ENCODE measurements around the gene KIRREL3. TPM values are rescaled to one million over a fixed set of nuclear protein-coding genes. Genes with fewer than 3 reads are reported as not detected.

Gene KIRREL3
- polyA plus RNA-seq, 1 of the 3 experiments (the other 2 are of a cell fraction): 3.7 TPM

DNA sequence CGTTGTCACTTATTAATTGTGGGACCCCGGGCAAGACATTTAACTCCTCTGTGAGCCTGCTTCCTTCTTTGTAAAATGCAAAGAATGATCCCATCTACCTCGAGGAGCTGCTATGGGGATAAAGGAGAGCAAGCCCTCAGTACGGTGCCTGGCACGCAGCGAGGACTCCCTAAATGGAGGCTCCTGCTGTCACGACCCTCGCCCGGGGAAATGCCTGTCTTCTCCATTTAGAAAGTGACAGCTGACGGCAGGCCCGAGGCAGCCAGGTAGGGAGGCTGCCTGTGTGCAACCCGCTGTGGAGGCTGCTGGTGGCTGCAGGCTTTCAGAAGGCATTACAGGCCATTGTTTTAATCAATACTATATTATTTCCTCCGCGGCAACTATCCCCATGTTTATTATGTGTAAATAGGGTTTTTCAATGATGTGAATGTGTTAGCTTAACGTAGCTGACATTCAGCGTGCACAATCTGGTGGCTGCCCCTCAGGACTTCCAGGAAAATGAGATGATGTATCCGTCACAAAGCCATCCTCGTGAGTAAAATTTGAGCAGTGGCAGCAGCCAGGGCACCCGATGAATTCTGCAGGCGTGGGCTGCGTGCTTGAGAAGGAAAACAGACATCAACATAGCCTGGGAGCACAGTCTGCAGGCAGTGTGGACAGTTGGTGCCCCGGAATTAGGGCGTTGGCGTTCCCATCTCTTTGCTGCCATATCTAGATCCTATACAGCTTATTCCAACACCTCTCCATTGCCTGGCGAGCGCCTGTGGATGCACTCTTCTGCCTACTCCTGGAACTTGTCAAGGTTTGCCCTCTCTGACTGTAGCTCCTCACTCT is 416.8 kb downstream of the KIRREL3 start:
- Histone ChIP-seq H3K9me2 (no peaks in the 10 kb centered on the region), H3K27ac (ENCODE audit: low read depth in 2 of 2, low read length in 1 of 2) (no peak overlapping the region; a peak in 1 of 4 replicates), H3K79me2 (ENCODE audit: insufficient read depth) (no peaks in the 10 kb centered on the region), H3K9ac (no peak overlapping the region), H3K27me3 (ENCODE audit: insufficient read depth) (no peaks in the 10 kb centered on the region), H3K4me1 (ENCODE audit: control insufficient read depth in 1 of 2, insufficient read depth in 2 of 2, low read depth in 1 of 2, low read length in 1 of 2) (peaks cover 14 to 39% of the 10 kb centered on the region in 2 experiments), H3K36me3 (replicated peaks in 1 of 2; ENCODE audit: control insufficient read depth in 1 of 2, insufficient read depth in 2 of 2, low read length in 1 of 2) (no peaks in the 10 kb centered on the region), H3K4me3 (ENCODE audit: low read depth in 2 of 2, low read length in 1 of 2) (no peak overlapping the region), H2AFZ (ENCODE audit: low read depth) (no peak overlapping the region), H4K20me1 (ENCODE audit: insufficient read depth) (no peaks in the 10 kb centered on the region), H3K4me2 (no peak overlapping the region), H3F3A (replicated peaks; ENCODE audit: insufficient read depth) (peaks cover 13% of the 10 kb centered on the region), H3K9me3 (no peaks in the 10 kb centered on the region)
- 89% methylated on average over 17 of the region's 26 CpGs for WGBS (ENCODE audit: low lambda C conversion rate)
- TF ChIP-seq RXRA (IDR thresholded peaks at IDR 0.05; ENCODE audit: borderline replicate concordance, low read depth): no peak
- no peak for TF ChIP-seq CHD2 (IDR thresholded peaks at IDR 0.05; ENCODE audit: low read length, partially characterized antibody)
- no peak for TF ChIP-seq NFIC (IDR thresholded peaks at IDR 0.05; ENCODE audit: borderline replicate concordance)
- TF ChIP-seq SMC3 (IDR thresholded peaks at IDR 0.05; ENCODE audit: low read depth, low read length): no peak
- no peak for TF ChIP-seq TAF1 (IDR thresholded peaks at IDR 0.05; ENCODE audit: borderline replicate concordance, low read depth, low read length)
- TF ChIP-seq JUND (IDR thresholded peaks at IDR 0.05): no peak
- TF ChIP-seq, protein P1, sequence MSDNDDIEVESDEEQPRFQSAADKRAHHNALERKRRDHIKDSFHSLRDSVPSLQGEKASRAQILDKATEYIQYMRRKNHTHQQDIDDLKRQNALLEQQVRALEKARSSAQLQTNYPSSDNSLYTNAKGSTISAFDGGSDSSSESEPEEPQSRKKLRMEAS (IDR thresholded peaks at IDR 0.05; ENCODE audit: low read depth): no peak
- no peak for TF ChIP-seq SIN3A (IDR thresholded peaks at IDR 0.05; ENCODE audit: borderline replicate concordance, low read depth, low read length)
- no peak for TF ChIP-seq CTCF (IDR thresholded peaks at IDR 0.05)
- TF ChIP-seq FOXM1 (IDR thresholded peaks at IDR 0.05; ENCODE audit: low read depth): no peak
- TF ChIP-seq FOSL2 (IDR thresholded peaks at IDR 0.05; ENCODE audit: borderline replicate concordance, low read depth): no peak
- no peak for TF ChIP-seq GABPA (IDR thresholded peaks at IDR 0.05; ENCODE audit: low read depth)
- no peak for TF ChIP-seq USF1 (IDR thresholded peaks at IDR 0.05; ENCODE audit: borderline replicate concordance, low read depth)
- no peak for TF ChIP-seq TEAD4 (IDR thresholded peaks at IDR 0.05; ENCODE audit: borderline replicate concordance, insufficient read depth)
- ChIA-PET CTCF (interaction anchor here (0.7 to 11.8 kb wide), 6 partner anchors 9 to 103 kb away, joined by 3 to 77 read pairs (median 3); no protein-coding TSS in a partner anchor), POLR2A (no interaction called here)
- DNase-seq: no peak

DNA sequence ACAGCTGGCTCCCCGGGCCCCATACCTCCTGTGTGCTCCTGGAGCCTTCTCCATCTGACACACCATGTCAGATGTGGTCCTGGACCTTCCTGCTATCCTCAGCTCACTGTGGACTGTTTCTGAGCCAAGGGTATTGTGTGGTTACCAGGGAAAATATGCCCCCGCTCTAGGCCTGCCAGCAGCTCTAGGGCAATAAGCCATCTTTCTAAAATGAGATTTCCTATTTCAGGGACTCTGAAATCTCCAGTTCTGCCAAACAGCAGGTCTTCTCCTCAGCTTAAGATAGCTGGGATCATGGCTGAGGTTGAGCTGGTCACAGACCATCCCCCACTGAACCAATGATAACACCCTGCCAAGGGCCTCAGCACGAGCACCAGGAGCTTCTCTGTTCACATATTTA is 417.5 kb downstream of the KIRREL3 start:
- no peaks in the 10 kb centered on the region for H3K36me3 ChIP-seq (replicated peaks in 1 of 2; ENCODE audit: control insufficient read depth in 1 of 2, insufficient read depth in 2 of 2, low read length in 1 of 2)
- H3K27me3 ChIP-seq (ENCODE audit: insufficient read depth): no peaks in the 10 kb centered on the region
- no peak overlapping the region for H3K27ac ChIP-seq (ENCODE audit: low read depth in 2 of 2, low read length in 1 of 2)
- no peak overlapping the region for H3K9ac ChIP-seq
- H3K4me3 ChIP-seq (ENCODE audit: low read depth in 2 of 2, low read length in 1 of 2): no peak overlapping the region
- H4K20me1 ChIP-seq (ENCODE audit: insufficient read depth): no peaks in the 10 kb centered on the region
- H3K79me2 ChIP-seq (ENCODE audit: insufficient read depth): no peaks in the 10 kb centered on the region
- peaks cover 13% of the 10 kb centered on the region for H3F3A ChIP-seq (replicated peaks; ENCODE audit: insufficient read depth)
- ChIA-PET CTCF (interaction anchor here (0.7 to 2.4 kb wide), 3 partner anchors 9 to 102 kb away, joined by 3 to 7 read pairs (median 3); no protein-coding TSS in a partner anchor), POLR2A (no interaction called here)
- WGBS (ENCODE audit: low lambda C conversion rate): 81% methylated on average over 3 of the region's 3 CpGs
- TF ChIP-seq EZH2phosphoT487 (IDR thresholded peaks at IDR 0.05; ENCODE audit: borderline replicate concordance, low read depth) (no peak), RAD21 (IDR thresholded peaks at IDR 0.05; ENCODE audit: low read length) (no peak), USF1 (IDR thresholded peaks at IDR 0.05; ENCODE audit: borderline replicate concordance, low read depth) (no peak)
- no peaks in the 10 kb centered on the region for H3K9me2 ChIP-seq
- no peaks in the 10 kb centered on the region for H3K9me3 ChIP-seq
- no peak overlapping the region for H2AFZ ChIP-seq (ENCODE audit: low read depth)
- DNase-seq: no peak
- H3K4me2 ChIP-seq: no peak overlapping the region
- peaks cover 18 to 36% of the 10 kb centered on the region in 2 experiments for H3K4me1 ChIP-seq (ENCODE audit: control insufficient read depth in 1 of 2, insufficient read depth in 2 of 2, low read depth in 1 of 2, low read length in 1 of 2)

Data from SK-N-SH (cell line).